ENCODE results near the gene LRRC23. TPM values are rescaled to one million over a fixed set of nuclear protein-coding genes. Genes with fewer than 3 reads are reported as not detected.

LRRC23 gene
- total and polyA plus RNA-seq, 2 donors (not counting 1 experiment from before 2014, with no cell fraction given), result 5.3 to 14.4 TPM

- H3K27me3 ChIP-seq (replicated peaks in 1 of 4; ENCODE audit: control extremely low read depth in 1 of 4, control insufficient read depth in 3 of 4, insufficient read depth in 4 of 4, low read length in 3 of 4), result no peaks in the 10 kb centered on the region
- Mint-ChIP-seq H3K27me3 (no peaks in the 10 kb centered on the region), H3K4me3 (no peak overlapping the region), H3K27ac (no peak overlapping the region), H3K9me3 (ENCODE audit: insufficient read depth) (no peaks in the 10 kb centered on the region), H3K4me1 (peaks cover 3% of the 10 kb centered on the region)
- H3K4me2 ChIP-seq (replicated peaks; ENCODE audit: low read depth, low read length, poor library complexity, severe bottlenecking), result no peak overlapping the region
- H3K27ac ChIP-seq (ENCODE audit: low read length in 2 of 2), result no peak overlapping the region
- no peaks in the 10 kb centered on the region for H3K9me3 ChIP-seq (ENCODE audit: control extremely low read depth in 1 of 3, control insufficient read depth in 2 of 3, insufficient read depth in 1 of 3, low read length in 2 of 3)
- H3K4me1 ChIP-seq (ENCODE audit: control insufficient read depth in 2 of 2, insufficient read depth in 2 of 2, low read length in 2 of 2), result no peaks in the 10 kb centered on the region
- peaks cover 0 to 71% of the 10 kb centered on the region in 2 experiments for H3K36me3 ChIP-seq (replicated peaks in 1 of 2; ENCODE audit: control extremely low read depth in 1 of 2, control insufficient read depth in 1 of 2, extremely low read depth in 1 of 2, insufficient read depth in 2 of 2, low read length in 1 of 2)
- TF ChIP-seq CTCF (IDR thresholded peaks at IDR 0.05) (no peak), EZH2 (IDR thresholded peaks at IDR 0.05; ENCODE audit: borderline replicate concordance, insufficient read depth, low read depth, low read length, poor library complexity, severe bottlenecking) (no peak)
- H3K4me3 ChIP-seq (ENCODE audit: control extremely low read depth in 1 of 5, extremely low read depth in 1 of 5, insufficient read depth in 1 of 5, low read depth in 2 of 5, low read length in 4 of 5), result no peak overlapping the region
- H3K9ac ChIP-seq (ENCODE audit: low read length), result no peak overlapping the region
- no peak overlapping the region for H2AFZ ChIP-seq (ENCODE audit: insufficient read depth, low read depth, low read length, poor library complexity, severe bottlenecking)
- no peak for ATAC-seq (ENCODE audit: low read depth)
- H3K79me2 ChIP-seq (ENCODE audit: control insufficient read depth, insufficient read depth, low read length), result peaks cover 16% of the 10 kb centered on the region
- 96% methylated on average over 9 of the region's 9 CpGs for WGBS (ENCODE audit: insufficient coverage)
- H4K20me1 ChIP-seq (ENCODE audit: control insufficient read depth, insufficient read depth, low read length, poor library complexity, severe bottlenecking), result no peaks in the 10 kb centered on the region
- POLR2A ChIA-PET, result interaction anchor here (1.1 kb wide), 1 partner anchor 9 kb away, joined by 3 read pairs; the partner anchor contains the start of gene USP5
- DNase-seq, result no peak
- intact Hi-C loops (cut with micrococcal nuclease), result no loop called here
- CTCF ChIA-PET, result interaction anchor here (0.9 to 2.4 kb wide), 4 partner anchors 8 to 251 kb away, joined by 3 to 7 read pairs (median 4); no protein-coding TSS in a partner anchor
Measured at GRCh38 chr12:6861391-6861790, 43.2 kb upstream of the LRRC23 start.

GRCh38 chr12:6863033-6863432 is 41.6 kb upstream of the LRRC23 start:
- H3K4me1 ChIP-seq (ENCODE audit: control insufficient read depth in 2 of 2, insufficient read depth in 2 of 2, low read length in 2 of 2), result peaks cover 4 to 7% of the 10 kb centered on the region in 2 donors
- H3K4me3 ChIP-seq (ENCODE audit: control extremely low read depth in 1 of 5, extremely low read depth in 1 of 5, insufficient read depth in 1 of 5, low read depth in 2 of 5, low read length in 4 of 5), result no peak overlapping the region
- Mint-ChIP-seq H3K4me1 (peaks cover 13% of the 10 kb centered on the region), H3K27me3 (no peaks in the 10 kb centered on the region), H3K4me3 (no peak overlapping the region), H3K9me3 (ENCODE audit: insufficient read depth) (no peaks in the 10 kb centered on the region), H3K27ac (no peak overlapping the region)
- H3K27me3 ChIP-seq (replicated peaks in 1 of 4; ENCODE audit: control extremely low read depth in 1 of 4, control insufficient read depth in 3 of 4, insufficient read depth in 4 of 4, low read length in 3 of 4), result no peaks in the 10 kb centered on the region
- CTCF ChIA-PET, result no interaction called here
- H2AFZ ChIP-seq (ENCODE audit: insufficient read depth, low read depth, low read length, poor library complexity, severe bottlenecking), result no peak overlapping the region
- H3K36me3 ChIP-seq (replicated peaks in 1 of 2; ENCODE audit: control extremely low read depth in 1 of 2, control insufficient read depth in 1 of 2, extremely low read depth in 1 of 2, insufficient read depth in 2 of 2, low read length in 1 of 2), result peaks cover 0 to 55% of the 10 kb centered on the region in 2 experiments
- no peak for ATAC-seq (ENCODE audit: low read depth)
- DNase-seq, result no peak
- TF ChIP-seq EZH2 (IDR thresholded peaks at IDR 0.05; ENCODE audit: borderline replicate concordance, insufficient read depth, low read depth, low read length, poor library complexity, severe bottlenecking), result no peak
- TF ChIP-seq CTCF (IDR thresholded peaks at IDR 0.05), result no peak
- no peak overlapping the region for H3K27ac ChIP-seq (ENCODE audit: low read length in 2 of 2)
- peaks cover 2% of the 10 kb centered on the region for H4K20me1 ChIP-seq (ENCODE audit: control insufficient read depth, insufficient read depth, low read length, poor library complexity, severe bottlenecking)
- no peaks in the 10 kb centered on the region for H3K79me2 ChIP-seq (ENCODE audit: control insufficient read depth, insufficient read depth, low read length)
- H3K4me2 ChIP-seq (replicated peaks; ENCODE audit: low read depth, low read length, poor library complexity, severe bottlenecking), result no peak overlapping the region
- POLR2A ChIA-PET, result no interaction called here
- 98% methylated on average over 11 of the region's 11 CpGs for WGBS (ENCODE audit: insufficient coverage)
- no peaks in the 10 kb centered on the region for H3K9me3 ChIP-seq (ENCODE audit: control extremely low read depth in 1 of 3, control insufficient read depth in 2 of 3, insufficient read depth in 1 of 3, low read length in 2 of 3)
- no peak overlapping the region for H3K9ac ChIP-seq (ENCODE audit: low read length)
- intact Hi-C loops (cut with micrococcal nuclease), result no loop called here

Data from B cell (primary cell).